Measurements from ENCODE around the gene TSC22D4.
A peak's percentile ranks its signal among the peaks of the same experiment; 100 is the strongest.
"Not testable (repeated sequence)": the region's sequence is repeated elsewhere in the genome, so short reads cannot be mapped to it uniquely, and the experiment has no call there.

Gene TSC22D4

DNA sequence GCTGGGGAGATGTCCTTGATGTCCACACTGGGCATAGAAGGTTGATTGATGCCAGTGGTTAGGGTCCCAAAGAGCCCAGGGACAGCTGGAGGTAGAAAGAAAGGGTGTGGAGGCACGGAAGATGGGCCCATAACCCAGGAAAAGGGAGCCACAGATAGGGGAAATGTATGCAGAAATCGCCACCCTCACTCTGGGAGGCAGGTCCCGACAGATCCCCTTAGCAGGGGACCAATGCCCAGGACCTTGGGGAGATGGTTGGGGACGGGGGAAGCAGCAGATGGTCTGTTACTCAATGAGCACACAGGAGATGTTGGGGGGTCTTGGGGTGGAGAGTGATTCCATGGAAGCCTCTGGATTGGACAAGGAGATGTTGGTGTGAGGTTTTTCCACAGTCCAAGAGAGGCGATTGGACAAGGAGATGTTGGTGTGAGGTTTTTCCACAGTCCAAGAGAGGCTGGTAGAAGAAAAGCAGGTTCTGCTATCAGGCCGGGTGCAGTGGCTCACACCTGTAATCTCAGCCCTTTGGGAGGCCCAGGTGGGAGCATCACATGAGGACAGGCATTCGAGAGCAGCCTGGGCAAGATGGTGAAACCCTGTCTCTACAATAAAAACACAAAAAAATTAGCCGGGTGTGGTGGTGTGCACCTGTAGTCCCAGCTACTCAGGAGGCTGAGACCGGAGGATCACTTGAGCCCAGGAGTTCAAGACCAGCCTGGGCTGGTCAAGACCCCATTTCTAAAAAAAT, 35.7 kb downstream of the TSC22D4 start:
- DNase-seq (ENCODE audit: low read depth): no peak

DNA sequence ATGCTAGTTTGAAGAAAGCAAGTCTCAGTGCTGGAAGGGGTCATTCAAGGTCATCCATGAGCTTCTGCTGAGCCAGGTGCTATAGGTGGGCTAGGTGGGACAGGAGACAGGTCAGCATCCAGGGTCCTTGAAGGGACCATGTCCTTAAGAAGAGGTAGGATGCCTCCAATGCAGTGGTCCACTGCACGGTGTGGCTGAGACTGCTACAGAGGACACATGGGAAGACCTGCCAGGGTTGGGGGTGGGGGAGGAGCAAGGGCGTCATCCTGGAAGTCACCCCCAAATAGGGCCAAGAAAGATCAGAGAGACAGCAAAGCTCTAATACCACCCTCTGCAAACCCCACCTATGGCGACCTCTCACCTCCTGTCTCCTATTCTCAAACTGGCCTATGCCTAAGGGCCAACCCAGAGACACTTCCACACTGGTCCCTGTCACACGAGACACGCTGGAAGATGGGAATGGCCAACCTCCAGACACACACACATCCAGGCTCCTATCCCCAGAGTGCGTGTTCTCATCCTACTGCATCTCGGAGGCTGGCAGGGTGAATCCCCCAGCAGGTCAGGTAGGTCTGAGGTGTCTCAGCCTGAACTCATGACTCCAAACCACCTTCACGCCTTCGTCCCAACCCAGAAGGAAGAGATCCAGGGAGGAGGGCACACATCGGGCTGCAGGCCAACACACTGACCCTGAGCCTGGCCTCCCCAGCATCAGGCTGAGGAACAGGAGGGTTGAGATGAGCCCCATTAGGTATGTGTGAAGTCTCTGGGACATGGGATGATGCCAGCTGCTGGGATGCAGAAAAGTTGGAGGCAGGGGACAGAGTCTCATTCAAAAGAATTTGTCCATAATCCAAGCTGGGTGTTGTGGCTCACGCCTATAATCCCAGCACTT, 37.1 kb downstream of the TSC22D4 start:
- DNase-seq (ENCODE audit: low read depth): no peak

DNA sequence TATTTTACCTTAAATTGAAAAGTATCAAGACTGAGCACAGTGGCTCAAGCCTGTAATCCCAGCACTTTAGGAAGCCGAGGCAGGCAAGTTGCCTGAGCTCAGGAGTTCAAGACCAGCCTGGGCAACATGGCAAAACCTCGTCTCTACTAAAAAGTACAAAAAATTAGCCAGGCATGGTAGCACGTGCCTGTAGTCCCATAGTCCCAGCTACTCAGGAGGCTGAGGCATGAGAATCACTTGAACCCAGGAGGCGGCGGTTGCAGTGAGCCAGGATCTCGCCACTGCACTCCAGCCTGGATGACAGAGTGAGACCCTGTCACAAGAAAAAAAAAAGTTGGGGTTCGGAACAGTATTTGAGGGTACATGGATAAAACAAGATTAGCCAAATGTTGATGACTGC, 39.8 kb downstream of the TSC22D4 start:
- not testable (repeated sequence) for DNase-seq (ENCODE audit: low read depth)

DNA sequence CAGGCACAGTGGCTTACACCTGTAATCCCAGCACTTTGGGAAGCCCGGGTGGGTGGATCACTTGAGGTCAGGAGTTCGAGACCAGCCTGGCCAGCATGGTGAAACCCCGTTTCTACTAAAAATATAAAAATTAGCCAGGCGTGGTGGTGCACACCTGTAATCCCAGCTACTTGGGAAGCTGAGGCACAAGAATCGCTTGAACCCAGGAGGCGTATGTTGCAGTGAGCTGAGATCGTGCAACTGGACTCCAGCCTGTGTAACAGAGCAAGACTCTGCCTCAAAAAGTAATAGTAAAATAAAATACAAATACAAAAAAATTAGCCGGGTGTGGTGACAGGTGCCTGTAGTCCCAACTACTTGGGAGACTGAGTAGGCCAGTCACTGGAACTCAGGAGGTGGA, 40.3 kb downstream of the TSC22D4 start:
- DNase-seq (ENCODE audit: low read depth): not testable (repeated sequence)

DNA sequence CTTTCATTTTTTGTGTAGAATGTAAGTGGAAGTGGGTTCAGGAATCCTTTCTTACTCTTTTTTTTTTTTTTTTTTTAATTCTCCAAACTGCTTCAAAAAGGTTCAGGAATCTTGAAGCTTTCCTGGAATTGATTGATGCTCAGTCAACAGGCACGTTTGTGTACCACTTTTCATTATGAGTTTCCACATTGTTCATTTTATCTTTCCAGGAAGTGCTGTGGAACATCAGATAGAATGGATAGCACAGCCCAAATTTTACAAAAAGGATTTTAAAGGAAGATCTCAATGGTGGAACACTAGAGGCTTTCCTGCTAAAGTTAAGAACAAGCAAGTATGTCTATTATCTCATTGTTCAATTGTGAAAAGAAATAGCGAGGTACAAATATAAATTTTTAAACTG, 40.8 kb downstream of the TSC22D4 start:
- DNase-seq (ENCODE audit: low read depth): no peak

DNA sequence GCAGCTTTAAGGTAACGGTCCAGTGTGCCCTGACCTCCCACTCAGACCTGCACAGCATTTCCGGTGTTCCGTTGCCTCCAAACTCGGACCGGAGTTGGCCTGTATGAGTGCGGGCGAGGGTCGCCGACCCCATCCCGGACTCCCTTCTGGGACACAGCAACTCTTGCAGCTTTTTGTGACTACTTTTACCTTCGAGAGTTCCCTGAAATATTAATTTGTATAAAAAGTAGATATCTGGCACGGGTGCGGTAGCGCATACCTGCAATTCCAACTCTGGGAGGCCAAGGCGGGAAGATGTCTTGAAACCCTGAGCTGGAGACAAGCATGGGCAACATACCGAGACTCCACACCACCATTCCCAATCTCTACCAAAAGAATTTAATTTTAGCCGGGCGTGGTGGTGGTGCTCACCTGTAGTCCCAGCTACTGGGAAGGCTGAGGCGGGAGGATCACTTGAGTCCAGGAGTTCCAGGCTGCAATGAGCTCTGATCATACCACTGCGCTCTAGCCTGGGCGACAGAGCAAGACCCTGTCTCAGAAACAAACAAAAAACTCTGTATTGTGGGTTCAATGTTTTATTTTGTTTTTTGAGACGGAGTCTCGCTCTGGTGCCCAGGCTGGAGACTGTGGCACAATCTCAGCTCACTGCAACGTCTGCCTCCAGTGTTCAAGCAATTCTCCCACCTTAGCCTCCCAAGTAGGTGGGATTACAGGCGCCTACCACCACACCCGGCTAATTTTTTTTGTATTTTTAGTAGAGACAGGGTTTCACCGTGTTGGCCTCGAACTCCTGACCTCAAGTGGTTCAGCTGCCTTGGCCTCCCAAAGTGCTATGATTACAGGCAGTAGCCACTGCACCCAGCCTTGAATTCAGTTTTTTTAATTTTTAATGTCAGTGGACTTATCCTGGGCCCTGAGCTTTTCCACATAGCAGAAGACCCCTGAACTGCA, 41.6 kb downstream of the TSC22D4 start:
- DNase-seq (ENCODE audit: low read depth): no peak

DNA sequence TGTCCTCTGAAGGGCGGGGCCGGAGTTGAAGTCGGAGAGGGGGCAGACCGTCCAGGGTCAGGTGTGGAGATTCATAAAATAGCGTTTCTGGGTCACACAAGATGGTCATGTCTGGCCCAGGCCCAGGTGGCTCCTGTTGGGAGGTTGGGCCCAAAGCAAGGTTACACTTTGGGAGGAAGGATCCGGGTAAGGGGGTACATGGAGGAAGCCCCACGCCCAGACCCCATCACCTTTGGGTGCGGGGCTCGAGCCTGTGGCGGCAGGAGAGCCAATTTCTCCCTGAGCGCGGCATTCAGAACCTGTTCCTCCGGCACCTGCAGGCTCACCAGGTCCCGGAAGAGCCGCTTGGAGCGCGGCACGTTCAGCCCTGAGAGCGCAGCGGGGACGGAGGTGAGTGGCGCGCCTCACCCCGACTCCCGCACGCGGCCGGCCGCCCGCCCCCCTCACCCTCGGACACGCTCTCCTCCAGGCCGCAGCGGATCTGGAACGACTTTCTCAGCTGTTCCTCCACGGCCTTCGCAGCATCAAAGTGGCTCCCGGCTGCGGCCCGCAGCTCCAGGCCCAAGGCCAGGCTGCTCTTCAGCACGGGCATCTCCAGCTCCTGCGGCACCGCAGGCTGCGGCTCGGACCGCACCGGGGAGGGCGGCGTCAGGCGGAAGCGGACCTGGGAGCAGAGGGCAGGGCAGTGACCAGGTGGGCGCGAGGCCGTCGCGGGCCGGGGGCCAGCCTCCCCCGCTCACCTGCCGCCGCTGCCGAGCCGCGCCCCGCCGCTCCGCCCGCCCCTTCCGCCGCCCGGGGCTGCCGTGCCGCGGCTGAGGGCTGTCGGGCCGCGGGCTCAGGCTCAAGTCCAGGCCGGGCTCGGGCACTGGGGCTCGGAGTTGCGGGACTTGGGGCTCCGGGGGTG, 43.4 kb downstream of the TSC22D4 start:
- no peak for DNase-seq (ENCODE audit: low read depth)

DNA sequence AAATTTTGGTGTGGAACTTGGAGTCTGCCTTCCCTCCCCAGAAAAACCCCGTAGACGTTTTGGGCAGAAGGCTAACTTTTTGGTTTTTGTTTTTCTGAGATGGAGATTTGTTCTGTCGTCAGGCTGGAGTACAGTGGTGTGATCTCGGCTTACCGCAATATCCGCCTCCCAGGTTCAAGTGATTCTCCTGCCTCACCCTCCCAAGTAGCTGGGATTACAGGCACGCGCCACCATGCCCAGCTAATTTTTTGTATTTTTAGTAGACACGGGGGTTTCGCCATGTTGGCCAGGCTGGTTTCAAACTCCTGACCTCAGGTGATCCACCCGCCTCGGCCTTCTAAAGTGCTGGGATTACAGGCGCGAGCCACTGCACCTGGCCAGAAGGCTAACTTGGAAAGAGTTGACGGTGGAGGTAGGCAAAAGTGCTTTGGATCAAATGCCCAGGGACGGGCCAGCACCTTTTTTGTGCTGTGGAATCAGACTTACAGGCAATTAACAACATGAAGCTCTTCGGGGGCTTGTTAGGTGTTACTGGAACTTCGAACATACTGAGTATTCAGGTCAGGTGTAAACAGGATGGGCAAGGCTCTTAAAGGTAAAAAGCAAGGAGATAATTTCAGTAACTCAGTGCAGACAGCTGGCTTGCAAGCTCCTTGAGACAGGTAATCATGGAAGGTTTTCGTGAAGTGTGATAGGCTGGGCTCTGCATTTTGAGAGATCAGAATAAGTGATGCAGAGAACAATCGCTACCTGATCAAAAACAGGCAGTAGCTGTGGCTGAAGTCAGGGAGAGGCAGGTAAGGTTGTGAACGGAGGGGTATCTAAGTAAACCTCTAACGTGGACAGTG, 44.5 kb downstream of the TSC22D4 start:
- no peak for DNase-seq (ENCODE audit: low read depth)

DNA sequence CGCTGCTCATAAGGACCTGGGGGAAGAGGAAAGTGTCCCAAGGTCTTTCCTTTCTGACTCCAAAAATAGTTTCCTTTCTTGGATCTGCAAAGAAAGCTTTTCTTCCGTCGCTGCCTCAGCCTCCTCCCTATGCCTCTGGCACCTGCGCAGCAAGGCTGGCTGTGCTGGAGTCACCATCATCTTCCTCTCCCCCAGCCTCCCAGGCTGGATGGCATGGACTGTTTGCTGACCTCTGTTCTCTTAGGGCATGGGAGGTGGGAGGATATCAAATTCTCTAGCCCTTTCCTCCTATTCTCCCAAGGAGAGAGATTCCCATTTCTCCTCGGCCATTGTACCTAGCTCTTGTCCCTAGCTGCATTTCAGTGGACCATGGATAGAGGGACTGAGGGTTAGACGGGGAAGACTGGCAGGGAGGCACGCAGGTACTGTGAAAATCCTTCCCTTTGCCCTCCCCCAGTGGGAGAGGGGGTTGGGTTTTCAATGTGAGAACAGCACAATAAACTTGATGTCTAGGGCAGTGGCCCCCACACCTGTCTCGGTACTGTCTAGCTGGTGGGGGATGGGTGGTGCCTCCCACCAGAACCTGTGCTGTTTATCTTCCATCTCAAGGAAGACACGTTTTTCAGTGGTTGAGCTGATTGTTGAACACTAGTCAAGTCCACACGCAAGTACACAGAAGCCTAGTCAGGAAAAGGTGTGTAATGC, 45.3 kb downstream of the TSC22D4 start:
- DNase-seq (ENCODE audit: low read depth): no peak

DNA sequence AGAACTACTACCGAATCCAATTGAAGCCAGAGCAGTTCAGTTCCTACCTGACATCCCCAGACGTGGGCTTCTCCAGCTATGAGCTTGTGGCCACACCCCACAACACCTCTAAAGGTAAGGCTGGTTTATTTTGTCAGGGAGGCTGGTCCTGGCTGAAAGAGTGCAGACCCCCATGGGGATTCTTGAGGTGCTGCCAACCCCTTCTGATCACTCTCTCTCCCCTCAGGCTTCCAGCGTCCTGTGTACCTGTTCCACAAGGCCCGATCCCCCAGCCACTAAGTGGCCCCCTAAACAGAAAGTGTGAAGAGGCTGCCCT, 45.8 kb downstream of the TSC22D4 start:
- no peak for DNase-seq (ENCODE audit: low read depth)

DNA sequence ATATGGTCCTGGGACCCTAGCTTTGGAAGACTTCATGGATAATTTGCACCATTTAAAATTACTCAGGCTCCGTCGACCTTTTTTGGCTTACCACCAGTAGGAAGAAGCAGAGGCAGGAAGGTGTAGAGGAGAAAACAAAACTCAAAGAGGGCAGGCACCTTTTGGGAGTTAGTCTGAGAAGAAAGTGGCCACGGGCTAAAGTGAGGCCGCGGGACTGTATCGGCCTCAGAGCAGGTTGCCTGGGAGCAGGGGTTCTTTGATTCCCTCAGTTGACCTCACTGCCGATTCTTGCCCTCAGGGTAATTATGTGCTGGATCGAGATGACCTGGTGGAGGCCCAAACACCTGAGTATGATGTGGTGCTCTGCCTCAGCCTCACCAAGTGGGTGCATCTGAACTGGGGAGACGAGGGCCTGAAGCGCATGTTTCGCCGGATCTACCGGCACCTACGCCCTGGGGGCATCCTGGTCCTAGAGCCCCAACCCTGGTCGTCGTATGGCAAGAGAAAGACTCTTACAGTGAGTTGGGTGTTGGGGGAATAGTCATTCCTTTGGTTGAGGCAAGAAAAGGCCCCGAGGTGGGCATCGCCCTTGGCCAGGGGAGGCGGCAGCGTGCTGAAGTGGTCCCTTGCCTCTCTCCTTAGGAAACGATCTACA, 46.3 kb downstream of the TSC22D4 start:
- DNase-seq (ENCODE audit: low read depth): no peak

DNA sequence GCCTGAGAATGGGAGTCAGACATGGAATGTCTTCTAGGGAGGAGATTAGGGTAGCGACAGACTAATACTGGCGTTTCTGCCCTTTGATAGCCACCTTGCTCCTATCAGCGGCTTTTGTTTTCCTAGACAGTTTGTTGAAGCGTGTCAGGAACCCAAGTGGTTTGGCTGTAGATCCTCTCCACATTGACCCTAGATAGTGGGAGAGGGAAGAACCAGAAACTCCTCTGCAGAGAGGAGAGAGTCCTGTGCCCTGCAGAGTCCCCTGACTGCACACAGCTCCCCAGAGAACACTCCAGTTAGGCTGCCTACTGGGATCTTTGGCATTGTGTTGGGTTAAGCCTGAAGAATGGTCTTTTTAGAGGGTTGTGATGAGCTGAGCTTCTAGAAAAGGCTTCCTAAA, 47.0 kb downstream of the TSC22D4 start:
- no peak for DNase-seq (ENCODE audit: low read depth)

DNA sequence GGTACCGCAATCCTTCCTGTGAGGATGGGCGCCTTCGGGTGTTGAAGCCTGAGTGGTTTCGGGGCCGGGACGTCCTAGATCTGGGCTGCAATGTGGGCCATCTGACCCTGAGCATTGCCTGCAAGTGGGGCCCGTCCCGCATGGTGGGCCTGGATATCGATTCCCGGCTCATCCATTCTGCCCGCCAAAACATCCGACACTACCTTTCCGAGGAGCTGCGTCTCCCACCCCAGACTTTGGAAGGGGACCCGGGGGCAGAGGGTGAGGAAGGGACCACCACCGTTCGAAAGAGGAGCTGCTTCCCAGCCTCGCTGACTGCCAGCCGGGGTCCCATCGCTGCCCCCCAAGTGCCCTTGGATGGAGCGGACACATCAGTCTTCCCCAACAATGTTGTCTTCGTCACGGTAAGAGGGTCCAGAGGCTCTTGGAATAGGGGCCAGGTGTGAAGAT, 47.7 kb downstream of the TSC22D4 start:
- DNase-seq (ENCODE audit: low read depth): no peak

DNA sequence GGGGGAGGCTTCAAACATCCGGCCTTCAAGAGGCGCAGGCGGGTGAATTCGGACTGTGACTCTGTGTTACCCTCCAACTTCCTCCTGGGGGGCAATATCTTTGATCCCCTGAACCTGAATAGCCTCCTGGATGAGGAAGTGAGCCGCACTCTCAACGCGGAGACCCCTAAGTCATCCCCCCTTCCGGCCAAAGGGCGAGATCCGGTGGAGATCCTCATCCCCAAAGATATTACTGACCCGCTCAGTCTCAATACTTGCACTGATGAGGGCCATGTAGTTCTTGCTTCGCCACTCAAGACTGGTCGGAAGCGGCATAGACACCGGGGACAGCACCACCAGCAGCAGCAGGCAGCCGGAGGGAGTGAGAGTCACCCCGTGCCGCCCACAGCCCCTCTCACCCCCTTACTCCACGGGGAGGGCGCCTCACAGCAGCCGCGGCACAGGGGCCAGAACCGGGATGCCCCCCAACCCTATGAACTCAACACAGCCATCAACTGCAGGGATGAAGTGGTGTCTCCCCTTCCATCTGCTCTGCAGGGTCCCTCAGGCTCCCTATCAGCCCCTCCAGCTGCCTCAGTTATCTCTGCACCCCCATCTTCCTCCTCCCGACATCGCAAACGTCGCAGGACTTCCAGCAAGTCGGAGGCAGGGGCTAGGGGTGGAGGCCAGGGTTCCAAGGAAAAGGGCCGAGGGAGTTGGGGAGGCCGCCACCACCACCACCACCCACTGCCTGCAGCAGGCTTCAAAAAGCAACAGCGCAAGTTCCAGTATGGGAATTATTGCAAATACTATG, 48.3 kb downstream of the TSC22D4 start:
- DNase-seq (ENCODE audit: low read depth): peak; percentile 23

DNA sequence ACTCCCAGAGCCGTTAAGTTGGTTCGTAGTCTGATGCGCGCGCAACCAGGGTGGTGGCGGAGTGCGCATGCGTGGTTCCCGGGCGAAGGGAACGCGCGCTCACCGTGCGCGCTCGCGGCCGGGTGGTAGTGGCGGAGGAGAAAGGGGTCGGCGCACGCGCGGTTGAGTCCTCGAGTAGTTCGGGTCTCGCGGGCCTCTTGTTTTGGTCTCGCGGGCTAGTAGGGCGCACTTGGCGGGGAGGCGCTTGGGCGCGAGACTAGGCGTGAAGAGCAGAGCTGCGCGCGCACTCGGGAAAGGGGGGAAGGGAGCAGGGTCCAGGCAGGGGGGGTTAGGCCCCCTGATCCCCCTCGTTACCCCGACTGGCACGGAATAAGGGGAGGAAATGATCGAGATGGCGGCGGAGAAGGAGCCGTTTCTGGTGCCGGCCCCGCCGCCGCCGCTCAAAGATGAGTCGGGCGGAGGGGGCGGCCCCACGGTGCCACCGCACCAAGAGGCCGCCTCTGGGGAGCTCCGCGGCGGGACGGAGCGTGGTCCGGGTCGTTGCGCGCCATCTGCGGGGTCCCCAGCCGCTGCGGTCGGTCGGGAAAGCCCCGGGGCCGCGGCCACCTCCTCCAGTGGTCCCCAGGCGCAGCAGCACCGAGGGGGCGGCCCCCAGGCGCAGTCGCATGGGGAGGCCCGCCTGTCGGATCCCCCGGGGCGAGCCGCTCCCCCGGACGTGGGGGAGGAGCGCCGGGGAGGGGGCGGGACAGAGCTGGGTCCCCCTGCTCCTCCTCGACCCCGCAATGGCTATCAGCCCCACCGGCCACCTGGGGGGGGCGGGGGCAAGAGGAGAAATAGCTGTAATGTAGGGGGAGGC, 49.1 kb downstream of the TSC22D4 start, which contains the start of gene MEPCE:
Gene MEPCE (plus strand): TSS at position 195 of the 856 bp plus-strand sequence. CDS start 188 bp downstream, at position 383.
- peak; percentile 95 for DNase-seq (ENCODE audit: low read depth)

DNA sequence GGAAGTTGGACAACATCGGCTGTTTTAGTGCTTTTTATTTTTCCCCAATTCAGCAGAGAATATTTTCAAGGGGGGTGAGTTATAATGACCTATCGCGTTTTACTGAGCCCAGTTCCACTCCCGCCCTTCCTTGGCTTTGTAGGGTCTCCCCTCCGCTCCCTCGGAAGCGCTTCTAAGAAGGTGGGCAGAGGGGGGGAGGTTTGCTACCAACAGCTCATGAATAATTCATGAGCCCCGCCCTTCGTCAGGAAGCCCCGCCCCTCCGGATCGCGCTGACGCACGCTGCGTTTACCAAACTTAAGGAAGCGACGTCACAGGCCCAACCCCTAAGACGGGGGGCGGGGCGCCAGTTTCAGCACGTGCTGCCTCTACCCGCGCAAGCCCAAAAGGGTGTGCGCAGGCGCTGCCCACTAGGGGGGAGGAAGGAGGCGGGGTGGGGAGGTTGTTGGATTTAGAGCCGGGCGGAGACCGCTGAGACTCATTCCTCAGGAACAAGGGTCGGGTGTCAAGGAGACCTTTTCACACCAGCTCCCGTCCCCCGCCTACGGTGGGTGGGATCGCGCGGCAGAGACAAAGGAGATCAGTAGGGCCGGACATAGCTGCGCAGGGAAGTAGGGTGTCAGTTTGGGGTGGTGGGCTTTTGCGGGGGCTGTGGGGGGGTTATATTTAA, 49.9 kb downstream of the TSC22D4 start:
- peak; percentile 100 for DNase-seq (ENCODE audit: low read depth)

Measured in fibroblast of gingiva (primary cell).